ENCODE measurements around the gene CBX8. TPM values are rescaled to one million over a fixed set of nuclear protein-coding genes. Genes with fewer than 3 reads are reported as not detected.

Gene CBX8
- total and polyA plus RNA-seq, 2 of the 13 experiments (the other 11 are each of a cell fraction or from before 2014, with no cell fraction given): 0.34 to 12.6 TPM

DNA sequence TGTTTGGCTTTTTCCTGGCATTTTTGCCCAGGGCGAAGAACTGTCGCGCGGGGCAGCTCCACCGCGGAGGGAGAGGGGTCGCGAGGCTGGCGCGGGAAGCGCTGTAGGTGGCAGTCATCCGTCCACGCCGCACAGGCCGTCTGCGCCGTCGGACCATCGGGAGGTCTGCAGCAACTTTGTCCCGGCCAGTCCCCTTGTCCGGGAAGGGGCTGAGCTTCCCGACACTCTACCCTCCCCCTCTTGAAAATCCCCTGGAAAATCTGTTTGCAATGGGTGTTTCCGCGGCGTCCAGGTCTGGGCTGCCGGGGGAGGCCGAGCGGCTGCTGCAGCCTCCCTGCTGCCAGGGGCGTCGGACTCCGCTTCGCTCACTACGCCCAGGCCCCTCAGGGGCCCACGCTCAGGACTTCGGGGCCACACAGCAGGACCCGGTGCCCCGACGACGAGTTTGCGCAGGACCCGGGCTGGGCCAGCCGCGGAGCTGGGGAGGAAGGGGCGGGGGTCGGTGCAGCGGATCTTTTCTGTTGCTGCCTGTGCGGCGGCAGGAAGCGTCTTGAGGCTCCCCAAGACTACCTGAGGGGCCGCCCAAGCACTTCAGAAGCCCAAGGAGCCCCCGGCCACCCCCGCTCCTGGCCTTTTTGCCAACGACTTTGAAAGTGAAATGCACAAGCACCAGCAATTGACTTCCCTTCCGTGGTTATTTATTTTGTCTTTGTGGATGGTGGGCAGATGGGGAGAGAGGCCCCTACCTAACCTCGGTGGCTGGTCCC lies 44.7 kb upstream of the CBX8 start (continued):
- TF ChIP-seq ZNF142 (CRISPR knock-in tag; IDR thresholded peaks at IDR 0.05) (no peak), HNF1A (IDR thresholded peaks at IDR 0.05; ENCODE audit: low read depth) (no peak), HNF1A (CRISPR knock-in tag; IDR thresholded peaks at IDR 0.05; ENCODE audit: borderline replicate concordance) (0 out of 2 replicates have a peak, but pooled peaks have one; percentile 14), SMARCC2 (IDR thresholded peaks at IDR 0.05) (no peak), ZNF44 (CRISPR knock-in tag; IDR thresholded peaks at IDR 0.05) (no peak), ZNF513 (CRISPR knock-in tag; conservative IDR thresholded peaks at IDR 0.05) (no peak), MTF1 (CRISPR knock-in tag; IDR thresholded peaks at IDR 0.05) (no peak), ZNF354B (CRISPR knock-in tag; IDR thresholded peaks at IDR 0.05) (no peak), ZBTB20 (CRISPR knock-in tag; IDR thresholded peaks at IDR 0.05; ENCODE audit: borderline replicate concordance, low read depth) (no peak), ZNF414 (CRISPR knock-in tag; IDR thresholded peaks at IDR 0.05) (no peak), ZNF20 (CRISPR knock-in tag; IDR thresholded peaks at IDR 0.05) (no peak), JDP2 (CRISPR knock-in tag; IDR thresholded peaks at IDR 0.05; ENCODE audit: borderline replicate concordance) (no peak), SRY (CRISPR knock-in tag; IDR thresholded peaks at IDR 0.05) (no peak; the same call in 1 of the 2 replicates), ZFAT (CRISPR knock-in tag; conservative IDR thresholded peaks at IDR 0.05) (no peak), ZFP41 (CRISPR knock-in tag; IDR thresholded peaks at IDR 0.05; ENCODE audit: borderline replicate concordance) (no peak), ZNF253 (CRISPR knock-in tag; IDR thresholded peaks at IDR 0.05; ENCODE audit: borderline replicate concordance) (peak; percentile 67; the same call in 1 of the 2 replicates)

All from HepG2 (cell line).